ENCODE results near the gene GPR84.

GPR84 gene

GRCh38 chr12:54321363-54321762, 42.9 kb downstream of the GPR84 start:
- no peak for DNase-seq
